Stimulated activated naive CD8-positive, alpha-beta T cell treated with anti-CD3 and anti-CD28 coated beads, Interleukin-15, Interleukin-2, amounts not matched to agents 100 ng/mL and 50 ng/mL, for 24 hours (primary cell): ENCODE results near the gene HYAL4.

Experiments
- H3K27ac Mint-ChIP-seq: one replicate; pipeline ENCODE4 v1.8.0; 2021; ENCODE audit warnings: mild to moderate bottlenecking, mixed read lengths
- H3K27me3 Mint-ChIP-seq: one replicate; pipeline ENCODE4 v1.8.0; 2021; ENCODE audit warnings: mixed read lengths
- H3K36me3 Mint-ChIP-seq: one replicate; pipeline ENCODE4 v1.8.0; 2021; ENCODE audit warnings: low read depth, mixed read lengths
- H3K4me1 Mint-ChIP-seq: one replicate; pipeline ENCODE4 v1.8.0; 2021; ENCODE audit warnings: low read depth, mixed read lengths
- H3K4me3 Mint-ChIP-seq: one replicate; pipeline ENCODE4 v1.8.0; 2021; ENCODE audit warnings: mild to moderate bottlenecking, mixed read lengths
- H3K9me3 Mint-ChIP-seq: one replicate; pipeline ENCODE4 v1.8.0; 2021; ENCODE audit warnings: mixed read lengths

Gene HYAL4

GRCh38 chr7:123917878-123918277 lies 72.9 kb downstream of the HYAL4 start:
- peaks cover 8% of the 10 kb centered on the region for H3K27me3 Mint-ChIP-seq
- no peak overlapping the region for H3K27ac Mint-ChIP-seq
- H3K36me3 Mint-ChIP-seq, result no peaks in the 10 kb centered on the region
- H3K4me1 Mint-ChIP-seq, result no peaks in the 10 kb centered on the region
- H3K9me3 Mint-ChIP-seq, result no peaks in the 10 kb centered on the region
- no peak overlapping the region for H3K4me3 Mint-ChIP-seq

GRCh38 chr7:123918309-123918708 lies 73.3 kb downstream of the HYAL4 start:
- Mint-ChIP-seq H3K9me3 (no peaks in the 10 kb centered on the region), H3K4me3 (no peak overlapping the region), H3K27ac (no peak overlapping the region), H3K27me3 (peaks cover 6% of the 10 kb centered on the region), H3K4me1 (no peaks in the 10 kb centered on the region), H3K36me3 (no peaks in the 10 kb centered on the region)

- no peak overlapping the region for H3K27ac Mint-ChIP-seq
- H3K9me3 Mint-ChIP-seq, result no peaks in the 10 kb centered on the region
- no peak overlapping the region for H3K4me3 Mint-ChIP-seq
- no peaks in the 10 kb centered on the region for H3K36me3 Mint-ChIP-seq
- peaks cover 10% of the 10 kb centered on the region for H3K27me3 Mint-ChIP-seq
- no peaks in the 10 kb centered on the region for H3K4me1 Mint-ChIP-seq
Observed at GRCh38 chr7:123923599-123923998, 78.6 kb downstream of the HYAL4 start.

GRCh38 chr7:123924941-123925340 lies 80.0 kb downstream of the HYAL4 start, which contains the start of gene SPAM1:
Gene SPAM1 (plus strand): TSS chr7:123925241. CDS start chr7:123953571, 28,330 bp downstream.
- Mint-ChIP-seq H3K9me3 (no peaks in the 10 kb centered on the region), H3K4me1 (no peaks in the 10 kb centered on the region), H3K27me3 (peaks cover 10% of the 10 kb centered on the region), H3K4me3 (no peak within 1 kb of the TSS), H3K36me3 (no peaks in the 10 kb centered on the region), H3K27ac (no peak within 1 kb of the TSS)
